Common myeloid progenitor, CD34-positive (primary cell): ENCODE results near the gene EPN2.

Experiments
- CTCF ChIA-PET: fragments of 350-600 bp; sonication (Branson Sonifier 250); formaldehyde crosslinking; loops from one replicate; lab custom pipeline; 2021; ENCODE audit warnings: antibody characterized with exemption; lab: Charles Lee
- POLR2A ChIA-PET: fragments of 350-600 bp; sonication (Branson Sonifier 250); formaldehyde crosslinking; loops from one replicate; lab custom pipeline; 2021; ENCODE audit warnings: antibody characterized with exemption; lab: Charles Lee
- DNase-seq, 3 donors: peaks; one replicate each; pipeline versions ENCODE4 v3.0.0 to v3.0.0-alpha.2; 2013
- H3K27ac ChIP-seq, 2 experiments: 1 replicate in 1 of 2; 2 replicates in 1 of 2; pipeline ENCODE4 v1.7.0; 2013; ENCODE audit warnings: inconsistent platforms in 2 of 2, low read length in 2 of 2, mild to moderate bottlenecking in 2 of 2, low read depth in 1 of 2, moderate library complexity in 1 of 2; ENCODE audit not compliant: severe bottlenecking in 2 of 2, insufficient read depth in 1 of 2, poor library complexity in 1 of 2
- H3K27me3 ChIP-seq, 5 experiments: replicated peaks in 2 of 5; 1 replicate in 3 of 5; 2 replicates in 2 of 5; pipeline versions ENCODE4 v1.6.1 to v1.7.0; 2013; ENCODE audit warnings: low read length in 4 of 5, mild to moderate bottlenecking in 2 of 5, moderate library complexity in 2 of 5, inconsistent platforms in 1 of 5; ENCODE audit not compliant: insufficient read depth in 5 of 5, control insufficient read depth in 4 of 5
- H3K36me3 ChIP-seq, 4 experiments: 1 replicate in 2 of 4; 2 replicates in 2 of 4; pipeline versions ENCODE4 v1.6.1 to v1.7.0; 2013; ENCODE audit warnings: low read length in 3 of 4, control low read depth in 1 of 4, mild to moderate bottlenecking in 1 of 4; ENCODE audit not compliant: control insufficient read depth in 4 of 4, insufficient read depth in 4 of 4
- H3K4me1 ChIP-seq, 4 experiments: 1 replicate in 3 of 4; 2 replicates in 1 of 4; pipeline versions ENCODE4 v1.6.1 to v1.7.1; 2013; ENCODE audit warnings: low read length in 3 of 4, mild to moderate bottlenecking in 3 of 4, control low read depth in 1 of 4, inconsistent platforms in 1 of 4, moderate library complexity in 1 of 4; ENCODE audit not compliant: control insufficient read depth in 4 of 4, insufficient read depth in 4 of 4; ENCODE audit errors: control extremely low read depth in 1 of 4
- H3K4me3 ChIP-seq, 7 experiments: 1 replicate in 4 of 7; 2 replicates in 3 of 7; pipeline versions ENCODE4 v1.5.1 to v1.7.0; 2013; ENCODE audit warnings: mild to moderate bottlenecking in 7 of 7, low read length in 6 of 7, moderate library complexity in 6 of 7, inconsistent platforms in 2 of 7, low read depth in 2 of 7, control low read depth in 1 of 7; ENCODE audit not compliant: insufficient read depth in 4 of 7, control insufficient read depth in 1 of 7; ENCODE audit errors: extremely low read depth in 1 of 7
- H3K9me3 ChIP-seq, 5 experiments: 1 replicate in 4 of 5; 2 replicates in 1 of 5; pipeline versions ENCODE4 v1.6.1 to v1.7.1; 2013; ENCODE audit warnings: low read length in 4 of 5, mild to moderate bottlenecking in 2 of 5, inconsistent platforms in 1 of 5, low read depth in 1 of 5, moderate library complexity in 1 of 5; ENCODE audit not compliant: control insufficient read depth in 4 of 5, insufficient read depth in 2 of 5; ENCODE audit errors: control extremely low read depth in 1 of 5
- WGBS: methylation state at CpG from one replicate; pipeline ENCODE4 v1.1.5; 2013; ENCODE audit not compliant: insufficient coverage; 5-methylcytosine and 5-hydroxymethylcytosine counted together

EPN2 gene

DNA sequence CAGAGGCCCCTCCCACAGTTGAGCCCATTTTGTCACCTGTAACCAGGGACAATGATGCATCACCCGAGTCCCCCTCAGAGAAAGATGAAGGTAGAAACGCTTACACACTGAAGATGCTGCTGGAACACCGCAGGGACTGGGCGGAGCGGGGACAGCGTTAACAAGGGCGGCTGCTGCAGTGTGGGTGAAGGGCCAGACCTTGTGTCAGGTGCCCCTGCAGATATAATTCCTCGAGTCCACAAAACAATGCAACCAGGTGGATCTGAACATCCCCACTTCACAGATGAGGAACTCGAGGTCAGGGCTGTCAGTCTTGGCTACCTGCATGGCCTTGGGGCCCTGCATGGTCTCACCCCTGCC lies 134.8 kb downstream of the EPN2 start:
- POLR2A ChIA-PET: no interaction called here
- CTCF ChIA-PET: interaction anchor here (1.0 to 10.8 kb wide), 5 partner anchors 9 to 94 kb away, joined by 3 to 149 read pairs (median 4); partner anchors contain the start of gene B9D1
- H3K4me1 ChIP-seq: peaks cover 5 to 40% (median 35%) of the 10 kb centered on the region in 4 experiments
- peaks cover 0 to 37% (median 15%) of the 10 kb centered on the region in 5 experiments for H3K27me3 ChIP-seq
- H3K9me3 ChIP-seq: no peaks in the 10 kb centered on the region
- DNase-seq: peak in 1 of 3 donors; percentile 20
- no peak overlapping the region for H3K27ac ChIP-seq
- H3K36me3 ChIP-seq: no peaks in the 10 kb centered on the region
- WGBS: 71% methylated on average over 8 of the region's 9 CpGs
- peak overlapping the region in 1 of 7 experiments; percentile 10 for H3K4me3 ChIP-seq

DNA sequence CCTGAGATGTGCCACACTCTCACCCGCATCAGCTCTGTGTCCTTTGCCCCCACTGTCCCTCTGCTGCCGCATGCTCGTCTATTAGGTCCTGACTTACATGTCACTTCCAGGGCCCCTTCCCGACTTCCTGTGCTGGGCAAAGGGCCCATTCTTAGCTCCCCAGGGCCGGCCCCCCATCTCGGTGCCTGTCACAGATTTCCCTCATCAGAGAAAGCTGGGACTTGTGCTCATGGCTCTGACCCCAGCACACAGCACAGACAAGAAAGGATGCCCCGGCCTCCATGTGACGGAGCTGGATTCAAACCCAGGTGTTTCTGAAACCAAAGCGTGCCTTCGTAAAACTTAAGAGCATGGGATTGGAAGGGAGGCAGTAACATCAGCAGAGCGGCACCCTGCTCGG lies 135.3 kb downstream of the EPN2 start:
- CTCF ChIA-PET: interaction anchor here (1.0 to 3.0 kb wide), 5 partner anchors 9 to 384 kb away, joined by 3 to 16 read pairs (median 4); partner anchors contain the start of gene B9D1
- Histone ChIP-seq H3K9me3 (no peaks in the 10 kb centered on the region), H3K27me3 (peaks cover 0 to 37% (median 15%) of the 10 kb centered on the region in 5 experiments), H3K27ac (no peak overlapping the region), H3K4me1 (peaks cover 9 to 45% (median 39%) of the 10 kb centered on the region in 4 experiments), H3K4me3 (no peak overlapping the region), H3K36me3 (no peaks in the 10 kb centered on the region)
- WGBS: 65% methylated on average over 11 of the region's 12 CpGs
- POLR2A ChIA-PET: no interaction called here
- no peak for DNase-seq

DNA sequence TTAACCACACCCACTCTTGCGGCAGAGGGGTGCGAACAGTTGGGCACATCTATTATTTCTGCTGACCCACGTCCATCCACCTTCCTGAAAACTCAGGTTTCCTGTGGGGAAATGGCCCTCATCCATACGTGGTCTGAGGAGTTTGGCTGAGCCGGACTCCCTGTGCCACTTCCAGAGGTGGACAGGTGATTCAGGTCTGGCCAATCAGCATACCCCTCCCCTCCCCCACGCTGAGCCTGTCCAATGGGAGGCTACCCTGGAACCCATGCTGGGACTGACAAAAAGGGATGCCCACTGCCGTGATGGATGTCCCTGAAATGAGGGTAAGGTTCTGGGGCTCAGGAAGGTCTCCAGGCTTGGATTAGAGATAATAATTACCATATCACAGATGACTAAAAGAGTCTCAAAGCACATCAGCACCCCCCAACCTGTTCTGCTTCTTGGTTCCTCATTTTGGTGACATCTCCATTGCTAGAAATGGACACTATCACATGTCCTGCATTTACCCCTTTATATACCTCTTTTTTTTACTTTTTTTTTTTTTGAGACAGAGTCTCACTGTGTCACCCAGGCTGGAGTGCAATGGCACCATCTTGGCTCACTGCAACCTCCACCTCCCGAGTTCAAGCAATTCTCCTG lies 135.8 kb downstream of the EPN2 start:
- Histone ChIP-seq H3K9me3 (no peaks in the 10 kb centered on the region), H3K36me3 (no peaks in the 10 kb centered on the region), H3K4me1 (peaks cover 9 to 46% (median 41%) of the 10 kb centered on the region in 4 experiments), H3K27me3 (peaks cover 0 to 35% (median 12%) of the 10 kb centered on the region in 5 experiments), H3K27ac (no peak overlapping the region), H3K4me3 (no peak overlapping the region)
- WGBS: 79% methylated on average over 5 of the region's 8 CpGs
- DNase-seq: peak in 2 of 3 donors; percentile 55 to 70
- POLR2A ChIA-PET: no interaction called here
- CTCF ChIA-PET: interaction anchor here (1.1 to 1.5 kb wide), 2 partner anchors 93 to 384 kb away, joined by 3 to 4 read pairs; no protein-coding TSS in a partner anchor

DNA sequence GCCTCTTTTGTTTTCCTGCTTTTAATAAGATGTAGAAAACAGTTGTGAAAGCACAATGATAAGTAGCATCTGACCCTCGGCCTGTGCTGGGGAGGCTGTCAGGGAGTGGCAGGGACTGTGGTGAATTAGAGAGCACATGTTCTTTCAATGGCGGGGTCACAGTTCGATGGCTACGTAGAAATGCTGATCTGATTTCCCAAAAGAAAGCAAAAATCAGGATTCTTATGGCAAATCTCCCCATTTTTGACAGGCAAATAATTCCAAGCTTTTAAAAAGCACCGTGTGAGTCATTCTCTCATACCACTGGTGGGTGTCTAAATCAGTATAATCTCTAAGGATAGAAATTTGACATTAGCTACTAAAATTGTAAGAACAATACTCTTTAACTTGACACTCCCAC lies 137.0 kb downstream of the EPN2 start:
- H3K27me3 ChIP-seq: peaks cover 0 to 25% (median 8%) of the 10 kb centered on the region in 5 experiments
- H3K36me3 ChIP-seq: no peaks in the 10 kb centered on the region
- POLR2A ChIA-PET: no interaction called here
- no peaks in the 10 kb centered on the region for H3K9me3 ChIP-seq
- CTCF ChIA-PET: interaction anchor here (0.8 kb wide), 1 partner anchor 9 kb away, joined by 3 read pairs; no protein-coding TSS in a partner anchor
- 100% methylated on average over 1 of the region's 5 CpGs for WGBS
- peaks cover 9 to 52% (median 47%) of the 10 kb centered on the region in 4 experiments for H3K4me1 ChIP-seq
- no peak overlapping the region for H3K4me3 ChIP-seq
- DNase-seq: no peak
- no peak overlapping the region for H3K27ac ChIP-seq

DNA sequence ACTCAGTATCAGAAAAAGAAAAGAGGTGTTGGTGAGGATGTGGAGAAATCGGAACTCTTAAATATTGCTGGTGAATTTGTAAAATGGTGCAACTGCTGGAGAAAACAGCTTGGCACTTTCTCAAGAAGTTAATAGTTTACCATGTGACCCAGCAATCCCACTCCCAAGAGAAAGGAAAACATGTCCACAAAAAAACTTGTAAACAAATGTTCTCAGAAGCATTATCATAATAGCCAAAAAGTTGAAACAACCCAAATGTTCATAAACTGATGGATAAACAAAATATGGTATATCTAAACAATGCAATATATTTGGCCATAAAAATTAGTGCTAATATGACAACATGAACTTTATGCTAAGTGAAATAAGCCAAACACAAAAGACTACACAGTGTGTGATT lies 138.6 kb downstream of the EPN2 start:
- 100% methylated on average over 1 of the region's 1 CpG for WGBS
- peaks cover 6 to 41% (median 37%) of the 10 kb centered on the region in 4 experiments for H3K4me1 ChIP-seq
- POLR2A ChIA-PET: no interaction called here

DNA sequence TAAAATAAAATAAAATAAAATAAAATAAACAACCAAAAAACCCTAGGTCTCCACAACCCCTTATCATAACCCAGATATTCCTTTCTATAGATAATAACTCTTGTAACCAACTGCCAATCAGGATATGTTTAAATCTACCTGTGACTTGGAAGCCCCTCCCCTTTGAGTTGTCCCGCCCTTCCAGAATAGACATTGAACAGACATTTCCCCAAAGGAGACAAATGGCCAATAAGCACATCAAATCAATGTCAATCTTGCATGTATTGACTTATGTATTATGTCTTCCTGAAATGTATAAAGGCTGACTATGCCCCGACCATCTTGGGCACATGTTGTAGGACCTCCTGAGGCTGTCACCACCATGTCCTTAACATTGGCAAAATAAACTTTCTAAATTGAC lies 139.6 kb downstream of the EPN2 start:
- no CpG with 5 or more reads among the region's 2 CpGs for WGBS
- ChIA-PET CTCF (interaction anchor here (1.8 kb wide), 1 partner anchor 8 kb away, joined by 8 read pairs; no protein-coding TSS in a partner anchor), POLR2A (no interaction called here)
- peaks cover 6 to 30% (median 27%) of the 10 kb centered on the region in 4 experiments for H3K4me1 ChIP-seq
- no peaks in the 10 kb centered on the region for H3K9me3 ChIP-seq
- peak overlapping the region in 1 of 2 experiments; percentile 84 for H3K27ac ChIP-seq
- peaks cover 0 to 6% (median 4%) of the 10 kb centered on the region in 5 experiments for H3K27me3 ChIP-seq
- DNase-seq: no peak
- peak overlapping the region in 6 of 7 experiments; percentile 83 to 98 (median 90) for H3K4me3 ChIP-seq
- H3K36me3 ChIP-seq: peaks cover 0 to 22% (median 14%) of the 10 kb centered on the region in 4 experiments

More for the DNA sequence above, 138.6 kb downstream of the EPN2 start:
- Histone ChIP-seq H3K36me3 (peaks cover 0 to 11% (median 6%) of the 10 kb centered on the region in 4 experiments), H3K4me3 (no peak overlapping the region), H3K27me3 (peaks cover 0 to 10% (median 4%) of the 10 kb centered on the region in 5 experiments), H3K9me3 (no peaks in the 10 kb centered on the region), H3K27ac (no peak overlapping the region)
- CTCF ChIA-PET: interaction anchor here (1.0 kb wide), 1 partner anchor 14 kb away, joined by 3 read pairs; no protein-coding TSS in a partner anchor
- no peak for DNase-seq
